PC-9 (cell line): ENCODE data around the gene GADD45A. TPM values are rescaled to one million over a fixed set of nuclear protein-coding genes. Genes with fewer than 3 reads are reported as not detected.

ENCODE experiments used
- BruUV-seq: library from RNA; stranded (reverse); fragments of 400-500 nt; replicated peaks from 2 replicates; lab custom pipeline; 2021; lab: Mats Ljungman, UMichigan
- CTCF ChIA-PET: fragments of 300-600 bp; sonication (Branson Sonifier 250); formaldehyde crosslinking; loops from one replicate; lab custom pipeline; 2022; ENCODE audit warnings: antibody characterized with exemption; lab: Charles Lee
- POLR2A ChIA-PET: fragments of 300-600 bp; sonication (Branson Sonifier 250); formaldehyde crosslinking; loops from one replicate; lab custom pipeline; 2022; ENCODE audit warnings: antibody characterized with exemption; ENCODE audit not compliant: unreplicated experiment; lab: Charles Lee
- DNase-seq, 2 experiments: peaks; one replicate each; pipeline versions ENCODE4 v3.0.0 to v3.0.0-alpha.2; 2015 to 2022; ENCODE audit warnings: mixed read lengths in 1 of 2
- H2AFZ ChIP-seq: fragments of 200-600 bp; sonication (generic); 2 replicates; pipeline ENCODE4 v1.8.1; 2017; ENCODE audit warnings: antibody characterized with exemption
- H3F3A ChIP-seq: fragments of 200-600 bp; sonication (generic); 2 replicates; pipeline ENCODE4 v1.8.1; 2017; ENCODE audit warnings: antibody characterized with exemption, mild to moderate bottlenecking, low read depth; ENCODE audit not compliant: insufficient read depth
- H3K27ac ChIP-seq: fragments of 200-600 bp; sonication (generic); 2 replicates; pipeline ENCODE4 v1.6.1; 2016; ENCODE audit warnings: mixed run types
- H3K27me3 ChIP-seq: fragments of 200-600 bp; sonication (generic); 2 replicates; pipeline ENCODE4 v1.6.1; 2016; ENCODE audit warnings: low read depth, mixed run types; ENCODE audit not compliant: insufficient read depth
- H3K36me3 ChIP-seq: fragments of 200-600 bp; sonication (generic); 2 replicates; pipeline ENCODE4 v1.6.1; 2016; ENCODE audit warnings: low read depth, mixed run types
- H3K4me1 ChIP-seq: fragments of 200-600 bp; sonication (generic); replicated peaks from 2 replicates; pipeline ENCODE4 v1.6.1; 2016; ENCODE audit warnings: mixed run types; ENCODE audit not compliant: insufficient read depth
- H3K4me2 ChIP-seq: fragments of 200-600 bp; sonication (generic); 2 replicates; pipeline ENCODE4 v1.6.1; 2017; ENCODE audit warnings: mixed run types
- H3K4me3 ChIP-seq: fragments of 200-600 bp; sonication (generic); 2 replicates; pipeline ENCODE4 v1.6.1; 2016; ENCODE audit warnings: mixed run types
- H3K79me2 ChIP-seq: fragments of 200-600 bp; sonication (generic); 2 replicates; pipeline ENCODE4 v1.6.1; 2017; ENCODE audit warnings: low read depth, mixed run types
- H3K9me2 ChIP-seq: fragments of 200-600 bp; sonication (generic); 2 replicates; pipeline ENCODE4 v1.8.1; 2017; ENCODE audit warnings: mild to moderate bottlenecking; ENCODE audit not compliant: insufficient read depth
- H3K9me3 ChIP-seq: fragments of 200-600 bp; sonication (generic); 2 replicates; pipeline ENCODE4 v1.8.1; 2016; ENCODE audit warnings: low read depth; ENCODE audit not compliant: insufficient read depth
- H4K20me1 ChIP-seq: fragments of 200-600 bp; sonication (generic); 2 replicates; pipeline ENCODE4 v1.8.1; 2017; ENCODE audit not compliant: insufficient read depth
- CTCF ChIP-seq: fragments of 200-600 bp; sonication (generic); conservative IDR thresholded peaks from 2 replicates; pipeline ENCODE4 v1.6.1; 2017; ENCODE audit warnings: mixed run types, antibody characterized with exemption, mild to moderate bottlenecking, moderate library complexity
- EZH2 ChIP-seq: fragments of 200-600 bp; sonication (generic); IDR thresholded peaks from 2 replicates; pipeline ENCODE4 v1.8.0; 2017; ENCODE audit warnings: antibody characterized with exemption, low read depth
- intact Hi-C: fragments of 100-400 bp; cut with micrococcal nuclease; formaldehyde crosslinking; loops from one replicate; pipeline ENCODE4 v1.10.0; 2022; ENCODE audit not compliant: unreplicated experiment
- total RNA-seq: library from RNA; stranded (reverse); gene quantifications from 2 replicates; pipeline ENCODE4 v1.2.3, GENCODE V29; 2021

Gene GADD45A
- total RNA-seq, 1 experiment from 2014 or later: 63.6 TPM

- H4K20me1 ChIP-seq: no peaks in the 10 kb centered on the region
- H3K4me3 ChIP-seq: no peak overlapping the region
- no peak for DNase-seq
- ChIA-PET CTCF (interaction anchor here (0.6 kb wide), 1 partner anchor 42 kb away, joined by 14 read pairs; no protein-coding TSS in a partner anchor), POLR2A (no interaction called here)
- H2AFZ ChIP-seq: no peak overlapping the region
- no peak overlapping the region for H3K4me2 ChIP-seq
- intact Hi-C loops: no loop called here
- no peaks in the 10 kb centered on the region for H3K27me3 ChIP-seq
- TF ChIP-seq EZH2: no peak
- TF ChIP-seq CTCF: no peak
- H3K9me2 ChIP-seq: no peaks in the 10 kb centered on the region
- no peaks in the 10 kb centered on the region for H3K9me3 ChIP-seq
- BruUV-seq: no TSS peak
- H3K79me2 ChIP-seq: no peaks in the 10 kb centered on the region
- no peaks in the 10 kb centered on the region for H3K36me3 ChIP-seq
- no peak overlapping the region for H3K27ac ChIP-seq
- peaks cover 8% of the 10 kb centered on the region for H3F3A ChIP-seq
- H3K4me1 ChIP-seq: peaks cover 35% of the 10 kb centered on the region
Measured at GRCh38 chr1:67676287-67676686, 8.7 kb upstream of the GADD45A start.

- Histone ChIP-seq H3K9me3 (no peaks in the 10 kb centered on the region), H3K4me2 (no peak overlapping the region), H3K4me1 (peaks cover 39% of the 10 kb centered on the region), H3K27me3 (no peaks in the 10 kb centered on the region), H3K4me3 (no peak overlapping the region), H3K36me3 (no peaks in the 10 kb centered on the region), H4K20me1 (no peaks in the 10 kb centered on the region), H3K9me2 (no peaks in the 10 kb centered on the region), H2AFZ (no peak overlapping the region), H3K27ac (no peak overlapping the region), H3K79me2 (no peaks in the 10 kb centered on the region), H3F3A (peaks cover 15% of the 10 kb centered on the region)
- DNase-seq: no peak
- ChIA-PET POLR2A (interaction anchor here (0.7 kb wide), 1 partner anchor 8 kb away, joined by 10 read pairs; the partner anchor contains the start of gene GADD45A), CTCF (interaction anchor here (0.6 kb wide), 1 partner anchor 42 kb away, joined by 14 read pairs; no protein-coding TSS in a partner anchor)
- TF ChIP-seq CTCF: no peak
- TF ChIP-seq EZH2: no peak
- intact Hi-C loops: no loop called here
- no TSS peak for BruUV-seq
Measured at GRCh38 chr1:67676946-67677345, 8.1 kb upstream of the GADD45A start.

- Histone ChIP-seq H3K9me3 (no peaks in the 10 kb centered on the region), H4K20me1 (no peaks in the 10 kb centered on the region), H3K4me1 (peaks cover 40% of the 10 kb centered on the region), H3K79me2 (no peaks in the 10 kb centered on the region), H3F3A (peaks cover 15% of the 10 kb centered on the region), H2AFZ (no peak overlapping the region), H3K9me2 (no peaks in the 10 kb centered on the region), H3K4me2 (no peak overlapping the region), H3K4me3 (no peak overlapping the region), H3K27ac (no peak overlapping the region), H3K27me3 (no peaks in the 10 kb centered on the region), H3K36me3 (no peaks in the 10 kb centered on the region)
- ChIA-PET POLR2A (interaction anchor here (0.7 kb wide), 1 partner anchor 8 kb away, joined by 10 read pairs; the partner anchor contains the start of gene GADD45A), CTCF (no interaction called here)
- BruUV-seq: no TSS peak
- intact Hi-C loops: no loop called here
- DNase-seq: no peak
- TF ChIP-seq CTCF: no peak
- no peak for TF ChIP-seq EZH2
Measured at GRCh38 chr1:67677408-67677807, 7.6 kb upstream of the GADD45A start.
